HEK293 (cell line): ENCODE results near the gene ATP5F1D.

ENCODE experiments used
- CTCF ChIA-PET: fragments of 350-600 bp; formaldehyde crosslinking; extraction: SDS; loops from one replicate; lab custom pipeline; 2021; ENCODE audit warnings: antibody characterized with exemption; lab: Yijun Ruan, JAX
- POLR2A ChIA-PET: fragments of 300-600 bp; formaldehyde crosslinking; extraction: SDS; loops from one replicate; lab custom pipeline; 2020; ENCODE audit warnings: antibody characterized with exemption, inconsistent platforms; lab: Yijun Ruan, JAX
- H3K27ac ChIP-seq: fragments of 200-500 bp; sonication (Bioruptor generic); 2 replicates; pipeline ENCODE4 v1.5.1; 2014; ENCODE audit warnings: low read depth, low read length, control low read depth, inconsistent platforms; ENCODE audit errors: extremely low read depth
- H3K36me3 ChIP-seq, 2 experiments: fragments of 200-500 bp in 1 of 2; sonication (Bioruptor generic) in 1 of 2; 1 replicate in 1 of 2; 2 replicates in 1 of 2; pipeline ENCODE4 v1.5.1; 2014 to 2017; ENCODE audit warnings: inconsistent platforms in 2 of 2, low read length in 2 of 2; ENCODE audit not compliant: control insufficient read depth in 2 of 2, insufficient read depth in 1 of 2
- H3K4me1 ChIP-seq: fragments of 200-500 bp; sonication (Bioruptor generic); 2 replicates; pipeline ENCODE4 v1.5.1; 2014; ENCODE audit warnings: mild to moderate bottlenecking, low read length, inconsistent platforms; ENCODE audit not compliant: control insufficient read depth, insufficient read depth
- H3K4me3 ChIP-seq: 2 replicates; pipeline ENCODE4 v1.5.1; 2011; ENCODE audit warnings: low read depth, mild to moderate bottlenecking, control low read depth, low read length, moderate library complexity
- H3K9me3 ChIP-seq: fragments of 200-500 bp; sonication (Bioruptor generic); 2 replicates; pipeline ENCODE4 v1.5.1; 2014; ENCODE audit warnings: low read depth, low read length, inconsistent platforms; ENCODE audit not compliant: control insufficient read depth, insufficient read depth
- BCL11B ChIP-seq: fragments of 450-650 bp; formaldehyde crosslinking; IDR thresholded peaks from 2 replicates; pipeline ENCODE4 v1.5.1; 2016; ENCODE audit warnings: low read depth, missing biosample characterization, missing genetic modification characterization
- FEZF1 ChIP-seq: fragments of 450-650 bp; formaldehyde crosslinking; IDR thresholded peaks from 2 replicates; pipeline ENCODE4 v1.5.1; 2016; ENCODE audit warnings: missing biosample characterization, missing genetic modification characterization
- GLI4 ChIP-seq: fragments of 450-650 bp; formaldehyde crosslinking; IDR thresholded peaks from 2 replicates; pipeline ENCODE4 v1.5.1; 2016; ENCODE audit warnings: missing biosample characterization, missing genetic modification characterization
- MEIS1 ChIP-seq: sonication (generic); formaldehyde crosslinking; IDR thresholded peaks from 2 replicates; pipeline ENCODE4 v1.8.1; 2022; ENCODE audit warnings: missing genetic modification reagents, mild to moderate bottlenecking, borderline replicate concordance
- OVOL3 ChIP-seq: fragments of 450-650 bp; formaldehyde crosslinking; IDR thresholded peaks from 2 replicates; pipeline ENCODE4 v1.5.1; 2016; ENCODE audit warnings: missing biosample characterization, missing genetic modification characterization
- SP2 ChIP-seq: fragments of 450-650 bp; formaldehyde crosslinking; IDR thresholded peaks from 2 replicates; pipeline ENCODE4 v1.5.1; 2016; ENCODE audit warnings: missing biosample characterization, missing genetic modification characterization
- TRIM28 ChIP-seq: IDR thresholded peaks from 2 replicates; pipeline ENCODE4 v1.6.1; 2011; ENCODE audit warnings: low read length, control low read depth, borderline replicate concordance
- ZBTB20 ChIP-seq: fragments of 450-650 bp; formaldehyde crosslinking; IDR thresholded peaks from 2 replicates; pipeline ENCODE4 v1.5.1; 2016; ENCODE audit warnings: missing biosample characterization, missing genetic modification characterization
- ZBTB48 ChIP-seq: fragments of 450-650 bp; formaldehyde crosslinking; IDR thresholded peaks from 2 replicates; pipeline ENCODE4 v1.5.1; 2016; ENCODE audit warnings: missing biosample characterization, missing genetic modification characterization
- ZNF157 ChIP-seq: fragments of 450-650 bp; formaldehyde crosslinking; IDR thresholded peaks from 2 replicates; pipeline ENCODE4 v1.5.1; 2016; ENCODE audit warnings: missing biosample characterization, missing genetic modification characterization
- ZNF16 ChIP-seq: fragments of 450-650 bp; formaldehyde crosslinking; IDR thresholded peaks from 2 replicates; pipeline ENCODE4 v1.5.1; 2016; ENCODE audit warnings: low read depth, missing biosample characterization, missing genetic modification characterization
- ZNF214 ChIP-seq: fragments of 450-650 bp; formaldehyde crosslinking; IDR thresholded peaks from 2 replicates; pipeline ENCODE4 v1.5.1; 2017; ENCODE audit warnings: missing biosample characterization, mild to moderate bottlenecking, missing genetic modification characterization, borderline replicate concordance
- ZNF292 ChIP-seq: fragments of 450-650 bp; formaldehyde crosslinking; IDR thresholded peaks from 2 replicates; pipeline ENCODE4 v1.5.1; 2016; ENCODE audit warnings: low read depth, missing biosample characterization, missing genetic modification characterization, borderline replicate concordance
- ZNF366 ChIP-seq: fragments of 450-650 bp; formaldehyde crosslinking; conservative IDR thresholded peaks from 2 replicates; pipeline ENCODE4 v1.5.1; 2016; ENCODE audit warnings: missing biosample characterization, missing genetic modification characterization
- ZNF510 ChIP-seq: fragments of 450-650 bp; formaldehyde crosslinking; IDR thresholded peaks from 2 replicates; pipeline ENCODE4 v1.5.1; 2018; ENCODE audit warnings: mild to moderate bottlenecking, missing genetic modification characterization, missing biosample characterization; ENCODE audit not compliant: insufficient replicate concordance
- ZNF560 ChIP-seq: fragments of 450-650 bp; formaldehyde crosslinking; IDR thresholded peaks from 2 replicates; pipeline ENCODE4 v1.5.1; 2017; ENCODE audit warnings: missing biosample characterization, missing genetic modification characterization, borderline replicate concordance
- ZNF600 ChIP-seq: fragments of 450-650 bp; formaldehyde crosslinking; IDR thresholded peaks from 2 replicates; pipeline ENCODE4 v1.5.1; 2016; ENCODE audit warnings: missing biosample characterization, missing genetic modification characterization
- ZNF670 ChIP-seq: fragments of 450-650 bp; formaldehyde crosslinking; IDR thresholded peaks from 2 replicates; pipeline ENCODE4 v1.5.1; 2016; ENCODE audit warnings: missing biosample characterization, missing genetic modification characterization, low read depth
- ZNF677 ChIP-seq: fragments of 450-650 bp; IDR thresholded peaks from 2 replicates; pipeline ENCODE4 v1.5.0; 2018; ENCODE audit warnings: missing biosample characterization, mild to moderate bottlenecking, missing genetic modification characterization, moderate library complexity
- ZXDB ChIP-seq: fragments of 450-650 bp; formaldehyde crosslinking; IDR thresholded peaks from 2 replicates; pipeline ENCODE4 v1.5.1; 2016; ENCODE audit warnings: missing biosample characterization, missing genetic modification characterization
- TF ChIP-seq, protein P1 (sequence below): fragments of 450-650 bp; formaldehyde crosslinking; IDR thresholded peaks from 2 replicates; pipeline ENCODE4 v1.5.1; 2016; ENCODE audit warnings: missing biosample characterization, missing genetic modification characterization
- TF ChIP-seq, protein P2 (sequence below): fragments of 450-650 bp; formaldehyde crosslinking; IDR thresholded peaks from 2 replicates; pipeline ENCODE4 v1.5.1; 2016; ENCODE audit warnings: missing biosample characterization, missing genetic modification characterization
- TF ChIP-seq, protein P3 (sequence below): fragments of 450-650 bp; formaldehyde crosslinking; IDR thresholded peaks from 2 replicates; pipeline ENCODE4 v1.5.1; 2016; ENCODE audit warnings: missing biosample characterization, missing genetic modification characterization
- TF ChIP-seq, protein P4 (sequence below): fragments of 450-650 bp; formaldehyde crosslinking; IDR thresholded peaks from 2 replicates; pipeline ENCODE4 v1.5.1; 2016; ENCODE audit warnings: missing biosample characterization, missing genetic modification characterization
- TF ChIP-seq, protein P5 (sequence below): fragments of 450-650 bp; formaldehyde crosslinking; IDR thresholded peaks from 2 replicates; pipeline ENCODE4 v1.5.1; 2016; ENCODE audit warnings: missing biosample characterization, missing genetic modification characterization
- TF ChIP-seq, protein P6 (sequence below): fragments of 450-650 bp; formaldehyde crosslinking; IDR thresholded peaks from 2 replicates; pipeline ENCODE4 v1.5.1; 2017; ENCODE audit warnings: missing biosample characterization, missing genetic modification characterization
- TF ChIP-seq, protein P7 (sequence below): fragments of 450-650 bp; formaldehyde crosslinking; IDR thresholded peaks from 2 replicates; pipeline ENCODE4 v1.5.1; 2017; ENCODE audit warnings: missing biosample characterization, missing genetic modification characterization

ATP5F1D gene

DNA sequence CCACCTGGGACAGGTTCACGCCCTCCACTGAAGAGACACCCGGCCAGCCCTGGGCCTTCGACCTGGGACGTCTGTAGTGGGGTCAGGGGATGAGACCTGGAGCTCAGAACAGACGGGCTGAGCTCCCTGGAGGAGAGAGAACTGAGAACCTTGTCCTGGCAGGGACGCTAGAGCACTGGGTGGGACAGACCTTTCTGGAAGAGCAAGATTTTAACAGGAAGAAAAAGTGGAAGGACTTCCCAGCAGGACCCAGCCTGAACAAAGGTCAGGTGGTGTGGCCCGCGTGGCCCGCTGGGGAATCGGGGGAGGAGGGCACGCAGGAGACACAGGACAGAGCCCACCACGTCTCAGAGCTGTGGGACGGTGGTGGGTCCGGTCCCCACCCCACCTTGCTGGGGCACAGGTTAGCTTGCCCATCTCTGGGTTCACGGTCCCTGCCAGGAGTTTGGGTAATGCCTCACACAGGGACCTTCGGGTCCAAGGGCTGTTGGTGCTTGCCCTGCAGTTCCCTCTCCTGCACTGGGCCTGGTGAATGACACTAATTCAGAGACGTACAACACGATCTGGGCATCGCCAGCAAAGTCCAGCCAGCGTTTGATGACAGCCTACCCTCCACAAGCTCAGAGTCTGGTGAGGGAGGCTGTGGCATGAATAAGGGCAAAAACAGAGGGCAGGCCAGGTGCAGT is 42.9 kb downstream of the ATP5F1D start:
- Histone ChIP-seq H3K4me1 (peaks cover 5% of the 10 kb centered on the region), H3K4me3 (no peak overlapping the region), H3K36me3 (peaks cover 0 to 9% of the 10 kb centered on the region in 2 experiments; a peak in 1 of 3 replicates), H3K9me3 (no peaks in the 10 kb centered on the region), H3K27ac (no peak overlapping the region)
- ChIA-PET POLR2A (interaction anchor here (0.8 to 3.3 kb wide), 5 partner anchors 9 to 97 kb away, joined by 3 to 25 read pairs (median 3); partner anchors contain the start of genes CIRBP and FAM174C), CTCF (interaction anchor here (0.6 to 1.7 kb wide), 6 partner anchors 18 to 609 kb away, joined by 3 to 7 read pairs (median 3); no protein-coding TSS in a partner anchor)
- no peak for TF ChIP-seq ZNF560 (tag by site-specific recombination)
- TF ChIP-seq OVOL3 (tag by site-specific recombination): no peak
- no peak for TF ChIP-seq ZNF214
- TF ChIP-seq ZNF366 (tag by site-specific recombination): no peak
- TF ChIP-seq ZNF16 (tag by site-specific recombination): no peak
- no peak for TF ChIP-seq ZNF510 (tag by site-specific recombination)
- TF ChIP-seq MEIS1: no peak
- 0 out of 2 replicates have a peak, but pooled peaks have one; percentile 14 for TF ChIP-seq BCL11B (tag by site-specific recombination)
- TF ChIP-seq ZNF292 (tag by site-specific recombination): no peak
- TF ChIP-seq, protein P1, sequence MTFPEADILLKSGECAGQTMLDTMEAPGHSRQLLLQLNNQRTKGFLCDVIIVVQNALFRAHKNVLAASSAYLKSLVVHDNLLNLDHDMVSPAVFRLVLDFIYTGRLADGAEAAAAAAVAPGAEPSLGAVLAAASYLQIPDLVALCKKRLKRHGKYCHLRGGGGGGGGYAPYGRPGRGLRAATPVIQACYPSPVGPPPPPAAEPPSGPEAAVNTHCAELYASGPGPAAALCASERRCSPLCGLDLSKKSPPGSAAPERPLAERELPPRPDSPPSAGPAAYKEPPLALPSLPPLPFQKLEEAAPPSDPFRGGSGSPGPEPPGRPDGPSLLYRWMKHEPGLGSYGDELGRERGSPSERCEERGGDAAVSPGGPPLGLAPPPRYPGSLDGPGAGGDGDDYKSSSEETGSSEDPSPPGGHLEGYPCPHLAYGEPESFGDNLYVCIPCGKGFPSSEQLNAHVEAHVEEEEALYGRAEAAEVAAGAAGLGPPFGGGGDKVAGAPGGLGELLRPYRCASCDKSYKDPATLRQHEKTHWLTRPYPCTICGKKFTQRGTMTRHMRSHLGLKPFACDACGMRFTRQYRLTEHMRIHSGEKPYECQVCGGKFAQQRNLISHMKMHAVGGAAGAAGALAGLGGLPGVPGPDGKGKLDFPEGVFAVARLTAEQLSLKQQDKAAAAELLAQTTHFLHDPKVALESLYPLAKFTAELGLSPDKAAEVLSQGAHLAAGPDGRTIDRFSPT: peak; percentile 74
- TF ChIP-seq, protein P2, sequence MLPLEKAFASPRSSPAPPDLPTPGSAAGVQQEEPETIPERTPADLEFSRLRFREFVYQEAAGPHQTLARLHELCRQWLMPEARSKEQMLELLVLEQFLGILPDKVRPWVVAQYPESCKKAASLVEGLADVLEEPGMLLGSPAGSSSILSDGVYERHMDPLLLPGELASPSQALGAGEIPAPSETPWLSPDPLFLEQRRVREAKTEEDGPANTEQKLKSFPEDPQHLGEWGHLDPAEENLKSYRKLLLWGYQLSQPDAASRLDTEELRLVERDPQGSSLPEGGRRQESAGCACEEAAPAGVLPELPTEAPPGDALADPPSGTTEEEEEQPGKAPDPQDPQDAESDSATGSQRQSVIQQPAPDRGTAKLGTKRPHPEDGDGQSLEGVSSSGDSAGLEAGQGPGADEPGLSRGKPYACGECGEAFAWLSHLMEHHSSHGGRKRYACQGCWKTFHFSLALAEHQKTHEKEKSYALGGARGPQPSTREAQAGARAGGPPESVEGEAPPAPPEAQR (tag by site-specific recombination): no peak
- TF ChIP-seq, protein P3, sequence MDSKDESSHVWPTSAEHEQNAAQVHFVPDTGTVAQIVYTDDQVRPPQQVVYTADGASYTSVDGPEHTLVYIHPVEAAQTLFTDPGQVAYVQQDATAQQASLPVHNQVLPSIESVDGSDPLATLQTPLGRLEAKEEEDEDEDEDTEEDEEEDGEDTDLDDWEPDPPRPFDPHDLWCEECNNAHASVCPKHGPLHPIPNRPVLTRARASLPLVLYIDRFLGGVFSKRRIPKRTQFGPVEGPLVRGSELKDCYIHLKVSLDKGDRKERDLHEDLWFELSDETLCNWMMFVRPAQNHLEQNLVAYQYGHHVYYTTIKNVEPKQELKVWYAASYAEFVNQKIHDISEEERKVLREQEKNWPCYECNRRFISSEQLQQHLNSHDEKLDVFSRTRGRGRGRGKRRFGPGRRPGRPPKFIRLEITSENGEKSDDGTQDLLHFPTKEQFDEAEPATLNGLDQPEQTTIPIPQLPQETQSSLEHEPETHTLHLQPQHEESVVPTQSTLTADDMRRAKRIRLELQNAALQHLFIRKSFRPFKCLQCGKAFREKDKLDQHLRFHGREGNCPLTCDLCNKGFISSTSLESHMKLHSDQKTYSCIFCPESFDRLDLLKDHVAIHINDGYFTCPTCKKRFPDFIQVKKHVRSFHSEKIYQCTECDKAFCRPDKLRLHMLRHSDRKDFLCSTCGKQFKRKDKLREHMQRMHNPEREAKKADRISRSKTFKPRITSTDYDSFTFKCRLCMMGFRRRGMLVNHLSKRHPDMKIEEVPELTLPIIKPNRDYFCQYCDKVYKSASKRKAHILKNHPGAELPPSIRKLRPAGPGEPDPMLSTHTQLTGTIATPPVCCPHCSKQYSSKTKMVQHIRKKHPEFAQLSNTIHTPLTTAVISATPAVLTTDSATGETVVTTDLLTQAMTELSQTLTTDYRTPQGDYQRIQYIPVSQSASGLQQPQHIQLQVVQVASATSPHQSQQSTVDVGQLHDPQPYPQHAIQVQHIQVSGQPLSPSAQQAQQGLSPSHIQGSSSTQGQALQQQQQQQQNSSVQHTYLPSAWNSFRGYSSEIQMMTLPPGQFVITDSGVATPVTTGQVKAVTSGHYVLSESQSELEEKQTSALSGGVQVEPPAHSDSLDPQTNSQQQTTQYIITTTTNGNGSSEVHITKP: no peak
- no peak for TF ChIP-seq TRIM28
- TF ChIP-seq ZXDB (tag by site-specific recombination): no peak
- TF ChIP-seq ZBTB48: peak; percentile 65
- TF ChIP-seq, protein P4, sequence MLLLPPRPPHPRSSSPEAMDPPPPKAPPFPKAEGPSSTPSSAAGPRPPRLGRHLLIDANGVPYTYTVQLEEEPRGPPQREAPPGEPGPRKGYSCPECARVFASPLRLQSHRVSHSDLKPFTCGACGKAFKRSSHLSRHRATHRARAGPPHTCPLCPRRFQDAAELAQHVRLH (tag by site-specific recombination): no peak
- TF ChIP-seq, protein P5, sequence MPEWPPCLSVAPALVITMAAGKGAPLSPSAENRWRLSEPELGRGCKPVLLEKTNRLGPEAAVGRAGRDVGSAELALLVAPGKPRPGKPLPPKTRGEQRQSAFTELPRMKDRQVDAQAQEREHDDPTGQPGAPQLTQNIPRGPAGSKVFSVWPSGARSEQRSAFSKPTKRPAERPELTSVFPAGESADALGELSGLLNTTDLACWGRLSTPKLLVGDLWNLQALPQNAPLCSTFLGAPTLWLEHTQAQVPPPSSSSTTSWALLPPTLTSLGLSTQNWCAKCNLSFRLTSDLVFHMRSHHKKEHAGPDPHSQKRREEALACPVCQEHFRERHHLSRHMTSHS: no peak
- no peak for TF ChIP-seq ZNF677 (tag by site-specific recombination)
- TF ChIP-seq, protein P6, sequence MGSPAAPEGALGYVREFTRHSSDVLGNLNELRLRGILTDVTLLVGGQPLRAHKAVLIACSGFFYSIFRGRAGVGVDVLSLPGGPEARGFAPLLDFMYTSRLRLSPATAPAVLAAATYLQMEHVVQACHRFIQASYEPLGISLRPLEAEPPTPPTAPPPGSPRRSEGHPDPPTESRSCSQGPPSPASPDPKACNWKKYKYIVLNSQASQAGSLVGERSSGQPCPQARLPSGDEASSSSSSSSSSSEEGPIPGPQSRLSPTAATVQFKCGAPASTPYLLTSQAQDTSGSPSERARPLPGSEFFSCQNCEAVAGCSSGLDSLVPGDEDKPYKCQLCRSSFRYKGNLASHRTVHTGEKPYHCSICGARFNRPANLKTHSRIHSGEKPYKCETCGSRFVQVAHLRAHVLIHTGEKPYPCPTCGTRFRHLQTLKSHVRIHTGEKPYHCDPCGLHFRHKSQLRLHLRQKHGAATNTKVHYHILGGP (tag by site-specific recombination): no peak
- peak; percentile 95 for TF ChIP-seq ZNF600 (tag by site-specific recombination)
- TF ChIP-seq SP2: no peak
- TF ChIP-seq ZBTB20 (tag by site-specific recombination): no peak
- TF ChIP-seq, protein P7, sequence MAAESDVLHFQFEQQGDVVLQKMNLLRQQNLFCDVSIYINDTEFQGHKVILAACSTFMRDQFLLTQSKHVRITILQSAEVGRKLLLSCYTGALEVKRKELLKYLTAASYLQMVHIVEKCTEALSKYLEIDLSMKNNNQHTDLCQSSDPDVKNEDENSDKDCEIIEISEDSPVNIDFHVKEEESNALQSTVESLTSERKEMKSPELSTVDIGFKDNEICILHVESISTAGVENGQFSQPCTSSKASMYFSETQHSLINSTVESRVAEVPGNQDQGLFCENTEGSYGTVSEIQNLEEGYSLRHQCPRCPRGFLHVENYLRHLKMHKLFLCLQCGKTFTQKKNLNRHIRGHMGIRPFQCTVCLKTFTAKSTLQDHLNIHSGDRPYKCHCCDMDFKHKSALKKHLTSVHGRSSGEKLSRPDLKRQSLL: peak; percentile 48; the same call in 1 of the 2 replicates
- no peak for TF ChIP-seq GLI4 (tag by site-specific recombination)
- no peak for TF ChIP-seq FEZF1 (tag by site-specific recombination)
- no peak for TF ChIP-seq ZNF157 (tag by site-specific recombination)
- no peak for TF ChIP-seq ZNF670 (tag by site-specific recombination)
